Nephron progenitor cell (in vitro differentiated cells): ENCODE data around the gene LAMTOR1.

Experiments used
- DNase-seq: peaks from one replicate; pipeline ENCODE4 v3.0.0; 2021
- H3K27ac Mint-ChIP-seq: 2 replicates; pipeline ENCODE4 v1.8.0; 2021; ENCODE audit warnings: mild to moderate bottlenecking, moderate library complexity, mixed read lengths
- H3K27me3 Mint-ChIP-seq: 2 replicates; pipeline ENCODE4 v1.8.0; 2021; ENCODE audit warnings: mild to moderate bottlenecking, low read depth, mixed read lengths; ENCODE audit not compliant: poor library complexity
- H3K36me3 Mint-ChIP-seq: 2 replicates; pipeline ENCODE4 v1.8.0; 2021; ENCODE audit warnings: low read depth, mixed read lengths
- H3K4me1 Mint-ChIP-seq: 2 replicates; pipeline ENCODE4 v1.8.0; 2021; ENCODE audit warnings: mixed read lengths
- H3K4me3 Mint-ChIP-seq: 2 replicates; pipeline ENCODE4 v1.8.0; 2021; ENCODE audit warnings: mild to moderate bottlenecking, moderate library complexity, mixed read lengths
- H3K9me3 Mint-ChIP-seq: 2 replicates; pipeline ENCODE4 v1.8.0; 2021; ENCODE audit warnings: mild to moderate bottlenecking, moderate library complexity, mixed read lengths
- TF ChIP-seq, protein P1 (sequence below): fragments of 200-600 bp; sonication (generic); IDR thresholded peaks from 2 replicates; pipeline ENCODE4 v1.5.0; 2021; ENCODE audit warnings: antibody characterized with exemption

The LAMTOR1 gene

DNA sequence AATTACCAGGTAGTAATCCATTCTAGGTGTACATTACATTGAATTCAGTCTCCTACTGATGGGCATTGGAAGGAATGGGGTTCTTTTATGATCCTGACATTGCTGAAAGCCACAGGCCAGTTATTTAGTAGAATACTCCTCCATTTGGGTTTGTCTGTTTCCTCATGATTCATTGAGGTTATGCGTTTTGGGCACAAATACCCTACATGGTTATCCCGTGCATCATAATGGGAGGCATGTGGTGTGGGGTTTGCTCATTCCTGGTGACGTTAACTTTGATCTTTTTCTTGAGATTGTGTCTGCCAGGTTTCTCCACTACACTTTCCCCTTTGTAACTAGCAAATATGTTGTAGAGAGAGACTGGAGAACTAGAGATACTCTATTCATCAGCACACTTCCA lies 38.0 kb upstream of the LAMTOR1 start:
- Mint-ChIP-seq H3K4me1 (no peaks in the 10 kb centered on the region), H3K9me3 (no peaks in the 10 kb centered on the region), H3K4me3 (no peak overlapping the region), H3K27ac (no peak overlapping the region), H3K36me3 (no peaks in the 10 kb centered on the region), H3K27me3 (peaks cover 18% of the 10 kb centered on the region)
- TF ChIP-seq, protein P1, sequence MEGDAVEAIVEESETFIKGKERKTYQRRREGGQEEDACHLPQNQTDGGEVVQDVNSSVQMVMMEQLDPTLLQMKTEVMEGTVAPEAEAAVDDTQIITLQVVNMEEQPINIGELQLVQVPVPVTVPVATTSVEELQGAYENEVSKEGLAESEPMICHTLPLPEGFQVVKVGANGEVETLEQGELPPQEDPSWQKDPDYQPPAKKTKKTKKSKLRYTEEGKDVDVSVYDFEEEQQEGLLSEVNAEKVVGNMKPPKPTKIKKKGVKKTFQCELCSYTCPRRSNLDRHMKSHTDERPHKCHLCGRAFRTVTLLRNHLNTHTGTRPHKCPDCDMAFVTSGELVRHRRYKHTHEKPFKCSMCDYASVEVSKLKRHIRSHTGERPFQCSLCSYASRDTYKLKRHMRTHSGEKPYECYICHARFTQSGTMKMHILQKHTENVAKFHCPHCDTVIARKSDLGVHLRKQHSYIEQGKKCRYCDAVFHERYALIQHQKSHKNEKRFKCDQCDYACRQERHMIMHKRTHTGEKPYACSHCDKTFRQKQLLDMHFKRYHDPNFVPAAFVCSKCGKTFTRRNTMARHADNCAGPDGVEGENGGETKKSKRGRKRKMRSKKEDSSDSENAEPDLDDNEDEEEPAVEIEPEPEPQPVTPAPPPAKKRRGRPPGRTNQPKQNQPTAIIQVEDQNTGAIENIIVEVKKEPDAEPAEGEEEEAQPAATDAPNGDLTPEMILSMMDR: no peak
- no peak for DNase-seq

DNA sequence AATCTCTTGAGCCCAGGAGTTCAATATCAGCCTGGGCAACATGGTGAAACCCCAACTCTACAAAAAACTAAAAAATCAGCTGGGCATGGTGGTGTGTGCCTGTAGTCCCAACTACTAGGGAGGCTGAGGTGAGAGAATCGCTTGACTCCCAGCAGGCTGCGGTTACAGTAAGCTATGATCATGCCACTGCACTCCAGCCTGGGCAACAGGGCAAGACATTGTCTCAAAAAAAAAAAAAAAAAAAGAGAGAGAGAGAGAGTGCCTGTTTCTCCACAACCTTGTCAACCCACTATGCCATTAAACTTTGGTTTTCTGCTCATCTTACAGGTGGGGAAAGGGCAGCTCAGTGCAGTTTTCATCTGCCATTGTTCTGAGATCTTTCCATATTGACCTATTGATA lies 37.6 kb upstream of the LAMTOR1 start:
- Mint-ChIP-seq H3K9me3 (no peaks in the 10 kb centered on the region), H3K4me1 (no peaks in the 10 kb centered on the region), H3K36me3 (no peaks in the 10 kb centered on the region), H3K27ac (no peak overlapping the region), H3K4me3 (no peak overlapping the region), H3K27me3 (peaks cover 21% of the 10 kb centered on the region)
- TF ChIP-seq, protein P1: no peak
- DNase-seq: no peak

DNA sequence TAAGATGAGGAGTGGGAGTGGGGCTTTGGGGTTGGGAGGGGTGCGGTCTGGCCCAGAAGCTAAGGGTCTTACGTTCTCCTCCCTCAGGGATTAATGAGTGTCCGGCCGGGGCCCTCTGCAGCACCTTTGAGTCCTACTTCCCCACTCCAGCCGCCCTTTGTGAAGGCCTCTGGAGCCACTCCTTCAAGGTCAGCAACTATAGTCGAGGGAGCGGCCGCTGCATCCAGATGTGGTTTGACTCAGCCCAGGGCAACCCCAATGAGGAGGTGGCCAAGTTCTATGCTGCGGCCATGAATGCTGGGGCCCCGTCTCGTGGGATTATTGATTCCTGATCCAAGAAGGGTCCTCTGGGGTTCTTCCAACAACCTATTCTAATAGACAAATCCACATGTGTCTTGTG lies 36.4 kb upstream of the LAMTOR1 start:
- Mint-ChIP-seq H3K27me3 (peaks cover 26% of the 10 kb centered on the region), H3K36me3 (no peaks in the 10 kb centered on the region), H3K4me1 (no peaks in the 10 kb centered on the region), H3K27ac (no peak overlapping the region), H3K9me3 (no peaks in the 10 kb centered on the region), H3K4me3 (no peak overlapping the region)
- DNase-seq: no peak
- TF ChIP-seq, protein P1: no peak

DNA sequence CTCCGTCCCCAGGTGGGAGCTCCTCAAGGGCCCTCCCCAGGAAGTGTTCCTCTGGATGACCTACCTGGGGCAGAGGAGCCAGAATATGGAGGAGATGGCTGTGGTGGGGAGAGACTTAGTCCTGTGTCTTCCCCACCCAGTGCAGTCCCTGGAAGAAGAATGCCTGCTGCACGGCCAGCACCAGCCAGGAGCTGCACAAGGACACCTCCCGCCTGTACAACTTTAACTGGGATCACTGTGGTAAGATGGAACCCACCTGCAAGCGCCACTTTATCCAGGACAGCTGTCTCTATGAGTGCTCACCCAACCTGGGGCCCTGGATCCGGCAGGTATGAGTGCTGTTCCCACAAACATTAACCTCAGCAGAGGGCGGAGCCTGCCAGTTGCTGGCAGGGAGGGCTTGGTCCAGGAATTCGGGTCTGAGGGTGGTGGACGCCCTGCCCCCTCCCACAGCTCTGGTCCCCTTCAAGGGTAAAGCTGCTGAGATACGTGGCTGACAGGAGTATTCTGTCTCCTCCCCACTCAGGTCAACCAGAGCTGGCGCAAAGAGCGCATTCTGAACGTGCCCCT lies 35.8 kb upstream of the LAMTOR1 start:
- Mint-ChIP-seq H3K36me3 (no peaks in the 10 kb centered on the region), H3K27me3 (peaks cover 28% of the 10 kb centered on the region), H3K4me3 (no peak overlapping the region), H3K27ac (no peak overlapping the region), H3K9me3 (no peaks in the 10 kb centered on the region), H3K4me1 (no peaks in the 10 kb centered on the region)
- no peak for DNase-seq
- TF ChIP-seq, protein P1: no peak

DNA sequence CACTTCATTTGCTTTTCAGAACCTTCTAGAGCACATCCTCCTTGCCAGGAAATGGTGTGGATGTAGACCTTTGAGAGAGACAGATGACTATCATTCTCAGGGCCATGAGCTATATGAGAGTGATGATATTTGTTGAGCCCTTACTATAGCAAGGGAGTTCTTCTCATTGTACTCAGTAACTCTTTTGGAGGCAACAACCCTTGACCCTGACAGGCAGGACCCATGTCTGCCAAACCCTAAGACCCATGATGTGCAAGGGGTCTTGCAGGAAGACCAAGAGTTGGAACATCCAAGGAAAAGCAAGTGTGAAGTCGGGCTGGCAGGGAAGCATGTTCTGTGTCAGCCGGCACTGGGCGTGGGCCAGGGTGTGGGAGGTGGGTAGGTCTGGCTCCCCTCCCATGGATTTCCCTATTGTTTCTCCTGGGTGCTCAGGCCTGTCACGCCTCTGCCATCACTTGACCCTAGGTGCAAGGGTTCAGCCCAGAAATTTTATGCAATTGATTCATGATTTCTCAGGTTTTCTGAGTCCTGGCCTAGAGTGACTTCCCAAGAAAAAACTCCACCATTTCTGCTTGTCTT lies 33.7 kb upstream of the LAMTOR1 start:
- Mint-ChIP-seq H3K4me1 (no peaks in the 10 kb centered on the region), H3K36me3 (no peaks in the 10 kb centered on the region), H3K9me3 (no peaks in the 10 kb centered on the region), H3K27me3 (peaks cover 42% of the 10 kb centered on the region), H3K4me3 (no peak overlapping the region), H3K27ac (no peak overlapping the region)
- TF ChIP-seq, protein P1: no peak
- no peak for DNase-seq
